GM19452 (cell line): ENCODE results near the gene CDK7.
"Not testable (repeated sequence)": the region's sequence is repeated elsewhere in the genome, so short reads cannot be mapped to it uniquely, and the experiment has no call there.

Source experiments
- ATAC-seq: cut with Tn5 transposase; IDR thresholded peaks from one replicate; pipeline ENCODE4 v1.9.1; 2021; ENCODE audit not compliant: unreplicated experiment

CDK7 gene

DNA sequence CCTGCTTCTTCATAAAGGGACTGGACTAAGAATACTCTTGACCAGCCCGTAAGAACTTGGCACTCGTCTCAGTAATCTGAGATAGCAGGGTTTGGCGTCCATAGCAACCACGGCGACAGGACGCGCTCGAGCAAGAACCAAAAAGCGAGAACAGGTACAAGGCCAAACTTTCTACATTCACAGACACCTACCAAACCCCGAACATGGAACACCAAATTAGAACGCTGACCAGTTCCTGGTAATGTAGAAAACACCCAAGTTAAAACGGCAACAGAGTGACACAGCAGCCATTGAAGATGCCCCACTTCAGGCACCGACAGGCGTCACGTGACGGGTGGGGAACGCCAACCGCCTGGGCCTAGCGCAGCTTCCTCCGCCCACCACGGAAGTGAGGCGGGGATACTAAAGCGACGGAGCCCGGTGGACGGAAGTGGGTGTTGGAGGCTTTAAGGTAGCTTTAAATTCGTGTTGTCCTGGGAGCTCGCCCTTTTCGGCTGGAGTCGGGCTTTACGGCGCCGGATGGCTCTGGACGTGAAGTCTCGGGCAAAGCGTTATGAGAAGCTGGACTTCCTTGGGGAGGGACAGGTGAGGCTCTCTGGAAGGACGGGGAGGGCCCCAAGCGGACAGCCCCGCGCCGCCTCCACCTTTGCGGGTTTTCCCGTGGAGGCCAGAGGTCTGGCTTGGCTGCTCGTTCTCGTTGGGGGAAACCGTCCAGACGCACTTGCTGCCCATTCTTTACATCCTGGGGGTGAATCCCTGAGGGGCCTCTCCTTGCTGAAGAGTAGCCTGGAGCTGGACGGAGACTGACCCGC lies at the start of gene CDK7:
Gene CDK7 (plus strand): TSS at position 430 of the 812 bp plus-strand sequence. CDS start 90 bp downstream, at position 520.
- peak; percentile 100 for ATAC-seq

DNA sequence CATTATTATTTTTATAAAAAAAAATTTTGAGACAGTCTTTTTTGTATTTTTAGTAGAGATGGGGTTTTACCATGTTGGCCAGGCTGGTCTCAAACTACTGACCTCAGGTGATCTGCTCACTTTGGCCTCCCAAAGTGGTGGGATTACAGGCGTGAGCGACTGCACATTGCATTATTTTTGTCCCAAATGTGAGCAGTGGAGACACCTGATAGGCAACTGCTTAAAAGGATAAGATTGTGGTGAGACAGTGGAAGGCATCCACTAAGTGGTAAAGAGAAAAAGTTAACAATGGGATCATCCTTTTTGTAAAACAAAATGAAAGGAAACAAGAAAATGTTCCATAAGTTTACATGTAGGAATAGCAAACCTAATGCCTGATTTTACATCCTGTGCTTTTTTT lies 47.3 kb upstream of the CDK7 start:
- no peak for ATAC-seq

DNA sequence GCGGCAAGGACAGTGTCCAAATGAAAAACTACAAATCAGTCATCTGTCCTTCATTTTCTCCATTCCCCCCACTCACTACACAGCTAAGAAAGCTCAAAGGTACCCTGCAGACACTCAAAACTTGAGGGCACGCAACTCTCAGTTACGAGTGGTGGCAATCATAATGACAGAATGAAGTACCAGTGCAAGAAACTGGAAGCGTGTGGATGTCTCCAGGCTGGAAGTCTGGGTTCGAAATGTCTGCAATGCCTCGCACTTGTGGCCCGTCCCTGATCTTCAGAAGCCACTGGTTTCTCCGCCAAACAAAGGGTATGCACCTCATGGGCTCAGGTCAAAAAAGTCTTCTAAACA lies 45.9 kb upstream of the CDK7 start:
- ATAC-seq = no peak

DNA sequence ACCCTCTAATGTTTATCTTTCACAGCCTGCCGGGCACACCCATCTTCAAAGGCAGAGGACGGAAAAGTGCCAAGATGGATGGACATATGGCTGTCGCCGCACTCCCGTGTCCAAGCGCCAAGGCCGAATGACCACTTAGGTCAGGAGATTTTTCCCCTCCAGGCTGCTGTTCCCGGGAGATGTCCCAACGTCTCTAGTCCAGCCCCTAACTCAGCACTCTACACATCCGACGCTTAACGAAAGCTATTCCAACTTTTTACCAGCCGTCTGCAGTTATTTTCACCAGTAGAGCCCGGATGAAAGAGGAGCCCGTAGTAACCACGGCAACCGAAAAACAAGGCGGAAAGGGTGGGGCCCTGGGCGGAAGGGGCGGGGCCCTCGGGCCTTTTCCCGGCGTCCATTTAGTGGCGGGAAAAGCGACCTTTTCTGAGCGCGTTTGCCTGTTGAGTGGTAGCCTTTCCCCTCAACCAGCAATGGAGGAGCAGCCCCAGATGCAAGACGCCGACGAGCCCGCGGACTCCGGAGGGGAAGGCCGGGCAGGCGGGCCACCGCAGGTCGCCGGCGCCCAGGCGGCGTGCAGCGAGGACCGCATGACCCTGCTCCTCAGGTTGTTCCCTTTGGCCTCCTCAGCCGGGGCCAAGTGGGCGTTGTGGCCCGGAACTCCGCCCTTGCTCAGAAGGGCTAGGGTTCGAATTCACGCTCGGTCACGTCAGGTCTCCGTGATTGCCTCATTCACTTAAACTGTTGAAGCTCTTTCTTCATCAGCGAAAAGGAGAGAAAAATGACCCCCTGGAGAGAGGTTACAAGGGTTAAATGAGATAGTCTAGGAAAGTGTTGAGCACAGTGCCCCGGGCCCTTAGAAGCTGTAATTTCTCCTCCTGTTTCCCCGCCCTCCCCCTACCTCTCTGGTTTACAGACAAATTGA lies 45.3 kb upstream of the CDK7 start, which contains the start of gene CENPH:
Gene CENPH (plus strand): TSS at position 422 of the 925 bp plus-strand sequence. CDS start 52 bp downstream, at position 474.
- peak; percentile 93 for ATAC-seq

DNA sequence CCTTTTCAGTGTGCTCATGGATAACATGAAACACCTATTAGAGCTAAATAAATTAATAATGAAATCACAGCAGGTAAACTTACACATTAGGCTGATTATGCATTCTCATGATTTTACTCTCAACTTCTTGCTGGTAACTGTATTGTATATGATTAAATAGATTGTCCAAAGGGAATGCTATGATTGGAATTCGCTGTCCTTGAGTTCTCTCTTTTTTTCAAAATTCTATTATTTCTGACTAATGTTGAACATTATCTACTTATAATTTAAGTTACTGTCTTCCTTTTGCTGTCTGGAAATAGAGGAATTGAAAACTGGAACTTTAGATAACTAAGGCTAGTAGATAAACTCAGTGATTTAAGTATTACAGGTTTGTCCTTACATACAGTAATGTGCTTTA lies 32.2 kb upstream of the CDK7 start:
- no peak for ATAC-seq

DNA sequence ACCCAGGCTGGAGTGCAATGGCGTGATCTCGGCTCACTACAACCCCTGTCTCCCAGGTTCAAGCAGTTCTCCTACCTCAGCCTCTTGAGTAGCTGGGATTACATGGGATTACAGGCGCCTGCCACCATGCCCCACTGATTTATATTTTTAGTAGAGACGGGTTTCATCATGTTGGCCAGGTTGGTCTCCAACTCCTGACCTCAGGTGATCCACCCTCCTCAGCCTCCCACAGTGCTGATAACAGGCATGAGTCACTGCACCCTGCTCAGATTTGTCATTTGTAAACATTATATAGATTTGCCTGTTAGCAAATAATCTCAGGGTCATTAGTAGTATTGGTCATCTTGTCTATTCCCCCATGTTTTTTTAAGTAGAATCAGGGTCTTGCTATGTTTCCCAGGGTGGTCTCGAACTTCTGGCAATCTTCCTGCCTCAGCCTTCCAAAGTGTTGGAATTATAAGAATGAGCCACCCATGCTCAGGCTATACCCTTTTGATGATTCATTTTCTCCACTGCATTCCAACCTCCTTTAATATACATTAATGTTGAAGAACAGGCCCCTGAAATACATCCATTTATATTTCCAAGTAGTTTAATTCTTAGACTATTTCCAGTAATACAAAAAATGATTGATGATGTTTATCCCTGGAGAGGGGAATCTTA lies 28.0 kb upstream of the CDK7 start:
- no peak for ATAC-seq

DNA sequence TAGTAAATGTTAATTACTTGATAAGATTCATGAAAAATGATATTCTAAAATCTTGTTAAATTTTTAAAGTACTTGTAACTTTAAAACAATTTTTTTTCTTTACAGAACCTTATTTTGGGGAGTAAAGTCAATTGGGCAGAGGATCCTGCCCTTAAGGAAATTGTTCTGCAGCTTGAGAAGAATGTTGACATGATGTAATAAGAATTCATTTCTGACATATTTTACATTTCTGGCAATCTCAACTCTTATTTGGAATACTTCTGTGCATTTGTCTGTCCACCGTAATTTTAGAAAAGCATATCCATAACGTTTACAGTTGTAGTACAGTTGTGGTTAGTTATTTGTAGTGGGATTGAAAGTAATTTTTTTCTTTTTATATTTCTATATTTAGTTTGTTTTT lies 25.1 kb upstream of the CDK7 start:
- ATAC-seq = no peak

DNA sequence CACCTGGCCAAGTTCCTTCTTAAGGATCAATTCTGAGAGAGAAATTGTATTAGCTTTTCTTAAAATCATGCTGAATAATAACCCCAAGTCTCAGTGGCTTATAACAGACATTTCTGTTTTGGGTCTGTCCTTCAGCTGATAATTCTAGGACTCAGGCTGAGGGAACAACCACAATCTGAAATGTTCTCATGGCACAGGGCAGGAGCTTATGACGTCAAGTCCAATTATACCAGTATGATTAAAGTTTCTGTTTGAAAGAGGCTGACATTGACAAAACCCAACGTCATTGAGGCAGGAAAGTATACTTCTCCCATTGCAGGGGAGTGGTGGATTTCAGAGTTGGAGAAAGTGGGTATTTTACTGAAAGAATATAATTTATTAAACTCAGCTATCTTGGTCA lies 23.5 kb upstream of the CDK7 start:
- ATAC-seq = no peak

DNA sequence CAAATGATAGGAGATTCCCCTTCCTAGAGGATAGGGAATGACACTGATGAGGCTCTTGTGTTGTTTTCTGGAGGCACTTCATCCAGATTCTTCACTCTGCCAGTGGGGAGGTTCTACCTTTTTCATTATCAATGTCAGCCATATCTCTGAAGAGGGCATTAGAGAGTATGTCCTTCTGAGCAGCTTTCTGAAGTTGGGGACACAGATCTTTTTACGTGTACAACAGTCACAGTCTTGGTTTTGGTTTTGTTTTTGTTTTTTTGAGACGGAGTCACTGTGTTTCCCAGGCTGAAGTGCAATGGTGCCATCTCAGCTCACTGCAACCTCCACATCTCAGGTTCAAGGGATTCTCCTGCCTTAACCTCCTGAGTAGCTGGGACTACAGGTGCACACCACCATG lies 22.7 kb upstream of the CDK7 start:
- no peak for ATAC-seq

DNA sequence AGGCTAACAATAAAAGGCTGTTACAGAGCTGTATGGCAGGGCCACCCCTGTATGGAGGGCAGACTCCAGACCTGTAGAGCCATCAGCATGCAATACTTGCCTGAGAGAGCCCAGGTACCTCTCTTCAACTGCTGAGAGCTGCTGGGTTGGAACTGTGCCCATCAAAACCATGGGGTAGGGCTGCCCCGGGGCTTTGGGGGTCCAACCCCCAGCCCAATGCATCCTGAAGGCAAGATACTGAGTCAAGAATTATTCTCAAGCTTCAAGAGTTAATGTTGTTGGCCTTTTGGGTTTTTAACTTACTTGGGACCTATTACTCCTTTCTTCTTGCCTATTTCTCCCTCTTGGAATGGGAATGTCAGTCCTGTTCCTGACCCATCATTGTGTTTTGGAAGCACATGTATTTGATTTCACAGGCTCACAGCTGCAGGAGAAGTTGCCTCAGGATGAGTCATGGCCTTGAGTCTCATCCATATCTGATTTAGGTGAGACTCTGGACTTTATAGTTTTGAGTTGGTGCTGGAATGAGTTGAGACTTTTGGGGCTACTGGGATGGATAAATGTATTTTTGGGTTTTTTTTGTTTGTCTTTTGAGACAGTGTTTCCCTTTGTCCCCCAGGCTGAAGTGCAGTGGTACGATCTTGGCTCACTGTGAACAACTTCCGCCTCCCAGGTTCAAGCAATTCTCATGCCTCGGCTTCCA lies 21.0 kb upstream of the CDK7 start:
- ATAC-seq = no peak

DNA sequence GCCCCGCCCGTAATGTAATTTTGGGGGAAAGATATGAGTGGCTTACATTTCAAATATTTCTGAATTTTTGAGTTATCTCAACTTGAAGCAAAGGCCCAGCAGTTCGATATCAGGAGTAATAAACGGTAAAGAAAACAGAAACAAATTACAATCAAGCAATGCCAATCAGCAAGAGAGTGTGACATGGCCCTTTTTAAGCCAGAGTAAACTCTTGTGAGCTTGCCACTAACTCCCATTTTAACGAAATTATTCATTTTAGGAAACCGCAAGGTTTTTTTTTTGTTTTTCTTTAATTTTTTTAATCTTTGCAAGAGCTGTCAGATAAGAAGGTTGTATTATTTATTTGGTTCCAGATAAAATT lies 17.6 kb upstream of the CDK7 start:
- ATAC-seq = no peak

DNA sequence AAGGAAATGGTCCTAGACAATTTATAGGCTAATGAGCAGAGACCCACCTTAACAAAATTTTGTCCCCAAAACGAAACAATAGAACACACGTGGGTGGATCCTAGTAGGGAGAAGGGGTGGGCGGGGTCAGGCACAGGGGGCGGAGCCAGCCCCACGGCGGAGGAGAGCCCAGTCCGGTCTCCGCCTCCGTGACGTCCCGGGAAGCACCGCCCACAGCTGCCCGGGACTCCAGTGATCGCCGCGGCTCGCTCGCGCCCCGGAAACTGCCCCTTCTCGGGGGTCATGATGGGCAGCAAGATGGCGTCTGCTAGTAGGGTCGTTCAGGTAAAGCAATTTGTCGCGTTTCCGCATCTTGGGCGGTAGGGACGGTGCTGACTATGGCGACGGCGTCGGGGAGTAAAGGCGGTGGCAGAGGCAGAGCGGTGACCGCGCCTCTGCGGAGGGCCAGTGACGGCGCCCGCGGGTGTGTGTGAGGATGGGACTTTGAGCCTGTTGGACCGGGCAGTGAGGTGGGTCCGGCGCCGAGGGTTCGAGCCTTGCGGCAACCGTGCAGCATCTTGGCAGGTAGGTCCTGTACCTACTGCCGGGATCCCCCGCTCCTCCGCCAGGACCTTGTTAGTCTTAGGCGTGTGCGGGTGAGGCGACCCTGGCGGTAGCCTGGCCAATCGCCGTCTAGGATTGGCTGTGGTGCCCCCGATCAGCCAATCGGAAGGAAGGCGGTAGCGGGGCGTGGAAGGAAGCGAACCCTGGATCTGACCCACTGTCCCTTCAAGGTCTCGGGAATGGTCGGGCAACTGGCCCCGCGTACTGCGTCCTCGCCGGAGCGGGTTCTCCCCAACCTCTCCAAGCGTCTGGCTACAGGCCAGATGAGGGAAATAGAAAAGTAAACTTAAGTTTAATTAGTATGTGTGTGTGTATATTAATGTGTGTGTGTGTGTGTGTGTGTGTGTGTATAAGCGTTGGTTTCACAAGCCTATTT lies 16.8 kb upstream of the CDK7 start:
- peak; percentile 91 for ATAC-seq

DNA sequence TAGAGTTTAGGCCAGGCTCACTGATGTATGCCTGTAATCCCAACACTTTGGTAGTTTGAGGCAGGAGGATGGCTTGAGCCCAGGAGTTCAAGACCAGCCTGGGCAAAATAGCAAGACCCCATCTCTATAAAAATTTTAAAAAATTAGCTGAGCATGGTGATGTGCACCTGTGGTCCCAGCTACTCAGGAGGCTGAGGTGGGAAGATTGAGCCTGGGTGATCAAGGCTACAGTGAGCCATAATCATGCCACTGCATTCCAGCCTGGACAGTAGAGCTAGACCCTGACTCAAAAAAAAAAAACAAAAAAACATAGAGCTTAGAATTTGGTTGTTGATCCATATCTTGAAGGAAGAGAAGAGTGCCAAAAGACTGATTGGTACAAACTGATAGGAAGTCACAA lies 14.7 kb upstream of the CDK7 start:
- no peak for ATAC-seq

DNA sequence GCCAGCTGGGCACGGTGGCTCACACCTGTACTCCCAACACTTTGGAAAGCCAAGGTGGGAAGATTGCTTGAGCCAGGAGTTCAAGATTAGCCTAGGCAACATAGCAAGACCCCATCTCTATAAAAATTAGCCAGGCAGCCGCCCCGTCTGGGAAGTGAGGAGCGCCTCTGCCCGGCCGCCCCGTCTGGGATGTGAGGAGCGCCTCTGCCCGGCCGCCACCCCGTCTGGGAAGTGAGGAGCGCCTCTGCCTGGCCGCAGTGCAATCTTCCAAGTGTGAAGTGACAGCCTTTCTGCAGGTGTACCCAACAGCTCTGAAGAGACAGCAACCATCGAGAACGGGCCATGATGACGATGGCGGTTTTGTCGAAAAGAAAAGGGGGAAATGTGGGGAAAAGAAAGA lies 14.3 kb upstream of the CDK7 start:
- ATAC-seq = not testable (repeated sequence)

DNA sequence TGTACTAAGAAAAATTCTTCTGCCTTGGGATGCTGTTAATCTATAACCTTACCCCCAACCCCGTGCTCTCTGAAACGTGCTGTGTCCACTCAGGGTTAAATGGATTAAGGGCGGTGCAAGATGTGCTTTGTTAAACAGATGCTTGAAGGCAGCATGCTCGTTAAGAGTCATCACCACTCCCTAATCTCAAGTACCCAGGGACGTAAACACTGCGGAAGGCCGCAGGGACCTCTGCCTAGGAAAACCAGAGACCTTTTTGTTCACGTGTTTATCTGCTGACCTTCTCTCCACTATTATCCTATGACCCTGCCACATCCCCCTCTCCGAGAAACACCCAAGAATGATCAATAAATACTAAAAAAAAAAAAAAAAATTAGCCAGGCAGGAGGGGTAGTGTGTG lies 13.9 kb upstream of the CDK7 start:
- not testable (repeated sequence) for ATAC-seq

DNA sequence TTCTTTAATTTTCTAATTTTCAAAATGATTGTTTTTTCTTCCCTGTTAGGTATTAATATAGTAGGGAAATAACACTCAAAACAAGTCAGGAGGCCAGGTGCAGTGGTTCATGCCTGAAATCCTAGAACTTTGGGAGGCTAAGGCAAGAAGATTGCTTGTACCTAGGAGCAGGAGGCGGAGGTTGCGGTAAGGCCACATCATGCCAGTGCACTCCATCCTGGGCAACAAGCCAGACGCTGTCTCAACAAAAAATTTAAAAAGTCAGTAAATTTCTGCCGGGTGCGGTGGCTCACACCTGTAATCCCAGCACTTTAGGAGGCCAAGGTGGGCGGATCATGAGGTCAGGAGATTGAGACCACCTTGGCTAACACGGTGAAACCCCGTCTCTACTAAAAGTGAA lies 10.2 kb upstream of the CDK7 start:
- ATAC-seq = no peak

DNA sequence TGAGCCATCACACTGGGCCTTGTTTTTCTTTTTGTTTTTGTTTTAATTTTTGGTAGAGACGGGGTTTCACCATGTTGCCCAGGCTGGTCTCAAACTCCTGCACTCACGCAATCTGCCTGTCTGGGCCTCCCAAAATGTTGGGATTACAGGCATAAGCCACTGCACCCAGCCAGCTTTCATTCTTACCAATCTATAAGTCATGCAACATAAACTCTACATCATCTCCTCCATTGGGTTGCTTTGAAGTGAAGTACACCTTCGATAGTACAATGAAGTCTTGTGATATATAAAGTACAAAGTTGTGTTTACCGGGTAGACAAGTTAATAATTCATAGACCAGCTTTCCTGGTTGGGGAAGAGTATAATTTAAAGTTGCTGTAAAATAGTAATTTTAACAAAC lies 8.8 kb upstream of the CDK7 start:
- no peak for ATAC-seq

DNA sequence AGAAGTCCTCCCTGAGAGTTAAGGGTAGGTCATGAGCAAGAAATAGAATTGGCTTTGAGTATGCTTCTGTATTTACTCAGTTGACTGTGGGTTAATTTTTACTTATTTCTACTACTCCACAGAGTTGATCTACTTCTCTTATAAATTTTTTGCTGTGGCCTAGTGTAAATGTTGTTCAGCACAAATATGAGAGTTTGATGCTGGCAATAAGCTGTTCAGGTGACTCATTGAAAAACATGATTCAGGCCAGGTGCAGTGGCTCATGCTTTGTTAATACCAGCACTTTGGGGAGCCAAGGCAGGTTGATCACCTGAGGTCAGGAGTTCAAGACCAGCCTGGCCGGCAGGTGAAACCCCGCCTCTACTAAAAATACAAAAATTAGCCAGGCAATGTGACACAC lies 4.5 kb upstream of the CDK7 start:
- no peak for ATAC-seq

DNA sequence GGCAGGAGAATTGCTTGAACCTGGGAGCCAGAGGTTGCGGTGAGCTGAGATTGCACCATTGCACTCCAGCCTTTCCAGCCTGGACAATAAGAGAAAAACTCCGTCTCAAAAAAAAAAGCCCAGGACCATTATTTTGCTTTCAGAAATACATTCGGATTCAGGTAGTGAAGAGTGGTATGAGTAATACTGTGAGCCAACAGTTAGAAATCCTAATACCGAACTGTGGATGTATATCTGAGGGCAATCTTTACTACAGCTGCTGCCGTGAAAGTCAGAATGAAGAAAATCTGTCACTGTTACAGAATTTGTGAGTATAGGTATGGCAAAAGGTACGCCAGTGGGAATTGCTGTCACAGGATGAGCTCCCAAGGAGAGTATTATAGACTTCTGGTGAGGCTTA lies 3.4 kb upstream of the CDK7 start:
- ATAC-seq = no peak

DNA sequence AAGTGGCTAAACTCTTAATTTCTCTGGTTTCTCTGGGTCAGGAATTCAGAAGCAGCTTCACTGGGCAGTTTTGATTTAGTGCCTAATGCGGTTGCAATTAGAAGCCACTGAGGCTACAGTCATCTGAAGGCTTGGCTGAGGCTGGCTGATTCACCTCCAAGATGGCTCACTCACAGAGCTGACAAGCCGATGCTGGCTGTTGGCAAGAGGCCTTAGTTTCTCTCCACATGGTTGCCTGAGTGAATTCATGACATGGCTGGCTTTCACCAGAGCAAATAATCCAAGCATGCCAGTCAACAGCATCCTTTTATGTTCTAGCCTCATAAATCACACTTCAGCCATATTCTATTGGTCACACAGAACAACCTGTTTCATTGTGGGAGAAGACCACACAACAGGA lies 2.8 kb upstream of the CDK7 start:
- no peak for ATAC-seq
